Lower lobe of right lung (tissue), 2 donors: ENCODE results near the gene MB21D2. TPM values are rescaled to one million over a fixed set of nuclear protein-coding genes. Genes with fewer than 3 reads are reported as not detected.

Source experiments
- ATAC-seq, 2 donors: fragments of 200-7000 bp; cut with Tn5 transposase; one replicate each; pipeline ENCODE4 v1.9.1; 2020 to 2022; ENCODE audit warnings: mild to moderate bottlenecking in 2 of 2, moderate library complexity in 2 of 2
- DNase-seq: peaks from one replicate; pipeline ENCODE4 v3.0.0-alpha.2; 2020
- H3K27ac ChIP-seq: fragments of 200-600 bp; one replicate; pipeline ENCODE4 v1.8.0; 2022
- H3K27me3 ChIP-seq: fragments of 200-600 bp; one replicate; pipeline ENCODE4 v1.8.0; 2022; ENCODE audit warnings: low read depth
- H3K36me3 ChIP-seq: fragments of 200-600 bp; one replicate; pipeline ENCODE4 v1.8.0; 2022; ENCODE audit warnings: mild to moderate bottlenecking
- H3K4me1 ChIP-seq: fragments of 200-600 bp; one replicate; pipeline ENCODE4 v1.8.0; 2022
- H3K4me3 ChIP-seq: fragments of 200-600 bp; one replicate; pipeline ENCODE4 v1.8.0; 2022; ENCODE audit warnings: mild to moderate bottlenecking
- H3K9me3 ChIP-seq: fragments of 200-600 bp; one replicate; pipeline ENCODE4 v1.8.0; 2022
- intact Hi-C: fragments of 100-400 bp; cut with DNase I; formaldehyde crosslinking; loops from one replicate; pipeline ENCODE4 v1.11.0; 2022
- total RNA-seq: library from RNA; stranded (reverse); fragmentation: NEBNext Ultra II Directional; extraction: Animal tissue kit (Norgen Biotek cat#: 25700); gene quantifications from one replicate; pipeline ENCODE4 v1.2.1, GENCODE V29; 2021
- TF ChIP-seq, protein P1 (sequence below): fragments of 200-600 bp; IDR thresholded peaks from one replicate; pipeline ENCODE4 v1.8.0; 2022; ENCODE audit warnings: antibody characterized with exemption, mild to moderate bottlenecking
- donor health status: DM: no; HTN: yes; CAD: no; lungs with severe emphysema.

MB21D2 gene
- total RNA-seq, 1 donor from 2014 or later, result 5.0 TPM

DNA sequence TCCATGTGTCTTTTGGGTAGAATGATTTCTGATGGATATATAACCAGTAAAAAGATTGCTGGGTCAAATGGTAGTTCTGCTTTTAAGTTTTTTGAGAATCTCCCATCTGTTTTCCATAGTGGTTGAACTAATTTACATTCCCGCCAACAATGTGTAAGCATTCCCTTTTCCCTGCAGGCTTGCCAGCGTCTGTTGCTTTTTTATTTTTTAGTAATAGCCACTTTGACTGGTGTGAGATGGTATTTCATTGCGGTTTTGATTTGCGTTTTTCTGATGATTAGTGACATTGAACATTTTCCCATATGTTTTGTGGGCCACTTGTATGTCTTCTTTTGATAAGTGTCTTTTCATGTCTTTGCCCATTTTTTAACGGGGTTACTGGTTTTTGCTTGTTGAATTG, 36.3 kb upstream of the MB21D2 start:
- Histone ChIP-seq H3K9me3 (no peaks in the 10 kb centered on the region), H3K27me3 (no peaks in the 10 kb centered on the region), H3K4me1 (peaks cover 17% of the 10 kb centered on the region), H3K36me3 (no peaks in the 10 kb centered on the region), H3K27ac (no peak overlapping the region), H3K4me3 (no peak overlapping the region)
- DNase-seq (no peak), ATAC-seq (no peak)
- TF ChIP-seq, protein P1, sequence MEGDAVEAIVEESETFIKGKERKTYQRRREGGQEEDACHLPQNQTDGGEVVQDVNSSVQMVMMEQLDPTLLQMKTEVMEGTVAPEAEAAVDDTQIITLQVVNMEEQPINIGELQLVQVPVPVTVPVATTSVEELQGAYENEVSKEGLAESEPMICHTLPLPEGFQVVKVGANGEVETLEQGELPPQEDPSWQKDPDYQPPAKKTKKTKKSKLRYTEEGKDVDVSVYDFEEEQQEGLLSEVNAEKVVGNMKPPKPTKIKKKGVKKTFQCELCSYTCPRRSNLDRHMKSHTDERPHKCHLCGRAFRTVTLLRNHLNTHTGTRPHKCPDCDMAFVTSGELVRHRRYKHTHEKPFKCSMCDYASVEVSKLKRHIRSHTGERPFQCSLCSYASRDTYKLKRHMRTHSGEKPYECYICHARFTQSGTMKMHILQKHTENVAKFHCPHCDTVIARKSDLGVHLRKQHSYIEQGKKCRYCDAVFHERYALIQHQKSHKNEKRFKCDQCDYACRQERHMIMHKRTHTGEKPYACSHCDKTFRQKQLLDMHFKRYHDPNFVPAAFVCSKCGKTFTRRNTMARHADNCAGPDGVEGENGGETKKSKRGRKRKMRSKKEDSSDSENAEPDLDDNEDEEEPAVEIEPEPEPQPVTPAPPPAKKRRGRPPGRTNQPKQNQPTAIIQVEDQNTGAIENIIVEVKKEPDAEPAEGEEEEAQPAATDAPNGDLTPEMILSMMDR, result no peak
- intact Hi-C loops, result no loop called here

DNA sequence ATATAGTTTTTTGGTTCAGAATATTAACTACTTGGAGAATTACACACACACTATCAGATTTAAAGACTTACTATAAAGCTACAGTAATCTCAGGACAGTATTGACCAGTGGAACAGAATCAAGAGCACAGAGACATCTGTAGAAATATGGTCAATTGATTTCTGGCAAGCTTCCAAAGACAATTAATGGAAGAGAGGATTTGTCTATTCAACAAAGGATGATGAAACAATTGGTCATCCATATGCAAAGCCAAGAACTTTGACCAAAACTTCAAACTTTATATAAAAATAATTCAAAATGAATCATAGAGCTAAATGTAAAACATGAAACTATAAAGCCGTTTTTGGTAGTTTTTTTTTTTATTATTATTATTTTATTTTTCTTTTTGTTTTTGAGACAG, 29.8 kb upstream of the MB21D2 start:
- no peak overlapping the region for H3K27ac ChIP-seq
- H3K9me3 ChIP-seq, result no peaks in the 10 kb centered on the region
- TF ChIP-seq, protein P1, result no peak
- H3K36me3 ChIP-seq, result no peaks in the 10 kb centered on the region
- H3K4me3 ChIP-seq, result no peak overlapping the region
- H3K27me3 ChIP-seq, result no peaks in the 10 kb centered on the region
- ATAC-seq, result no peak
- intact Hi-C loops, result no loop called here
- DNase-seq, result no peak
- H3K4me1 ChIP-seq, result no peaks in the 10 kb centered on the region

DNA sequence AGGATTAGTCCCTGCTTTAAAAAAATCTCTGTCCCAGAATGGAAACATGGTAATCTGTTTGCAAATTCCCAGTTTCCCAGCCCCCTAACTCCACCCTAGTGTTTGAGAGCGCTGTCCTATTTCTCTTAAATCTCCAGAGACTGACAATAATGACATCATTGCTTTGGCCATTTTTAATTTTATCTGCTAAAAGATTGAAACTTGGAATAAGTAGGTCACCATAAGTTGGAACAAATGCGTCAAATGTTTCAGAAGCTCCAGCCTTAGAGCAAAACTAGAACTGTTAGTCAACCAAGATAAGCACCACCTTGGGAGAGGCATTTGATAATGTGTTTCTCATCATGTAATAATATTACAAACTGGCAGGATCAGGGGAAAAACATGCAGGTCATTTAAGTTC, 25.7 kb upstream of the MB21D2 start:
- no peak overlapping the region for H3K4me3 ChIP-seq
- H3K27me3 ChIP-seq, result no peaks in the 10 kb centered on the region
- TF ChIP-seq, protein P1, result no peak
- H3K36me3 ChIP-seq, result no peaks in the 10 kb centered on the region
- H3K9me3 ChIP-seq, result no peaks in the 10 kb centered on the region
- no peak overlapping the region for H3K27ac ChIP-seq
- ATAC-seq (no peak), DNase-seq (no peak)
- no peaks in the 10 kb centered on the region for H3K4me1 ChIP-seq
- intact Hi-C loops, result no loop called here

DNA sequence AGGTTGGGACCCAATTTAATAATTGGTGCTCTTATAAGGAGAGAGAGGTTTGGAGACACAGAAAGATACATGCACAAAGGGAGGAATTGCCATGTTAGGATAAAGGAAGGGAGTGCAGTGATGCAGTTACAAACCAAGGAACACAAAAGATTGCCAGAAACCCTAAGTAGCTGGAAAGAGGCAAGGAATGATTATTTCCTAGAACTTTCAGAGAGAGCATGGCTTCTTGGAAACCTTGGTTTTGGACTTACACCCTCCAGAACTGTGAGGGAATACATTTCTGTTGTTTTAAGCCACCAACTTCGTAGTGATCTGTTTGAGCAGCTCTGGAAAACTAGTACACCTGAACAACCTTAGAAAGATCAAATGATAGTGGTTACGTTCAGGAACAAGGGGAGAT, 25.0 kb upstream of the MB21D2 start:
- intact Hi-C loops, result no loop called here
- TF ChIP-seq, protein P1, result no peak
- ATAC-seq (no peak), DNase-seq (no peak)
- Histone ChIP-seq H3K27me3 (no peaks in the 10 kb centered on the region), H3K36me3 (no peaks in the 10 kb centered on the region), H3K27ac (no peak overlapping the region), H3K4me1 (no peaks in the 10 kb centered on the region), H3K9me3 (no peaks in the 10 kb centered on the region), H3K4me3 (no peak overlapping the region)

DNA sequence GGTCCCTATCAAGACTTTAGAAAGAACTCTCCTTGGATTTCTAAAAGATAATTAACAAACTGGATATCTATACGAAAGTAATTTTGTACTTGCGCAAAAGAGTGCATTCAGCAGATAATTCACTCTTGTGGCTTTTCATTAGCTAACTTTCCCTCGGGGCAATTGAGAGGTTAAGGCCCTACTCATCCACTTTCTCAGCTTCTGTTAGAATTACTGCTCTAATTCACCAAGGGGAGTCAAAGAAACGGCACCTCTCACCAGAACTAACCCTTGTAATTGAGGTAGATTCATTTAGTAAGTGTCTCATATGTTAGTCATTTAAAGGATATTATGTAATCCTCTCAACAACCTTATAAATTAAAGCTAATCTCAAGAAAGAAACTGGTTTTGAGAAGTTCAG, 22.5 kb upstream of the MB21D2 start:
- DNase-seq (no peak), ATAC-seq (no peak)
- Histone ChIP-seq H3K27ac (no peak overlapping the region), H3K27me3 (no peaks in the 10 kb centered on the region), H3K9me3 (no peaks in the 10 kb centered on the region), H3K36me3 (no peaks in the 10 kb centered on the region), H3K4me1 (no peaks in the 10 kb centered on the region), H3K4me3 (no peak overlapping the region)
- intact Hi-C loops, result no loop called here
- TF ChIP-seq, protein P1, result no peak

DNA sequence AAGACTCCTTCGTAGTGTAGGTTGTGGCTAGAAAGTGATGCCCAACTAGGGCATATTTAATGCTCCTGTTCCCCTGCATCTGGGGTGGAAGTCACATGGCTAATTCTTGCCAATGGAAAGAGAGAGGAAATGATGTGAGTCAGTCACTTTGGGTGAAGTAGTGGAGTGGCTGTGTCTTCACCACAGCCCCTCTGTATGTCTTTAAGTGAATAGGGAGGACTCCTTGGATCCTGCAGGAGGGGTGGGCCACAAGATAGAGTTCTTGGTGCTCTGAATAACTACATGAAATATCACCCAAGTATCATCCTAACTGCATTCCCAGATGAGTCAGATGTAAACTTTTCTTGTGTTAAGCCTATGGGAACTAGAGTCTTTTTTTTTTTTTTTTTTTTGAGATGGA, 17.8 kb upstream of the MB21D2 start:
- TF ChIP-seq, protein P1, result no peak
- H3K4me1 ChIP-seq, result peaks cover 4% of the 10 kb centered on the region
- DNase-seq, result no peak
- H3K27me3 ChIP-seq, result no peaks in the 10 kb centered on the region
- intact Hi-C loops, result no loop called here
- H3K27ac ChIP-seq, result no peak overlapping the region
- H3K36me3 ChIP-seq, result no peaks in the 10 kb centered on the region
- no peak overlapping the region for H3K4me3 ChIP-seq
- no peak for ATAC-seq
- no peaks in the 10 kb centered on the region for H3K9me3 ChIP-seq
